K562 (cell line): ENCODE data around the gene TTC33. TPM values are rescaled to one million over a fixed set of nuclear protein-coding genes. Genes with fewer than 3 reads are reported as not detected.

Source experiments
- ATAC-seq: fragments of 200-7000 bp; cut with Tn5 transposase; 3 replicates; pipeline ENCODE4 v1.9.1; 2020; ENCODE audit warnings: moderate library complexity
- BruUV-seq: library from RNA; stranded (reverse); fragments of 400-500 nt; replicated peaks from 2 replicates; lab custom pipeline; 2021; lab: Mats Ljungman, UMichigan
- CTCF ChIA-PET: fragments of 300-600 bp; formaldehyde crosslinking; extraction: SDS; loops from one replicate; lab custom pipeline; 2021; ENCODE audit warnings: low intra/inter-chr PET ratio; lab: Yijun Ruan, JAX
- POLR2A ChIA-PET: fragments of 300-600, 350-650 bp; sonication (Branson Sonifier 250); formaldehyde crosslinking; extraction: SDS; loops from one replicate; lab custom pipeline; 2021; ENCODE audit warnings: antibody characterized with exemption, inconsistent platforms; lab: Yijun Ruan, JAX
- DNase-seq, 4 experiments: peaks; one replicate each; pipeline versions ENCODE4 v3.0.0 to v3.0.0-alpha.2; 2011 to 2018; ENCODE audit warnings: low spot score in 3 of 4, mixed read lengths in 3 of 4; ENCODE audit errors: extremely low read depth in 1 of 4
- FAIRE-seq: peaks from 2 replicates; lab custom pipeline; 2011; peaks lifted over from hg19 to GRCh38; lab: Jason Lieb, UNC
- H2AFZ ChIP-seq: 2 replicates; pipeline ENCODE4 v1.6.0; 2011; ENCODE audit warnings: low read depth, low read length, control low read depth, inconsistent platforms
- H3K27ac ChIP-seq: fragments of 200-600 bp; 3 replicates; pipeline ENCODE4 v1.8.0; 2011; ENCODE audit warnings: low read depth, mild to moderate bottlenecking, control low read depth, inconsistent platforms, low read length, moderate library complexity, mixed read lengths; ENCODE audit errors: extremely low read depth
- H3K27me3 ChIP-seq, 2 experiments: fragments of 300-600 bp in 1 of 2; 2 replicates in 1 of 2; 3 replicates in 1 of 2; pipeline versions ENCODE4 v1.6.0 to v1.8.0; 2011; ENCODE audit warnings: inconsistent platforms in 2 of 2, low read length in 2 of 2, mild to moderate bottlenecking in 1 of 2, mixed read lengths in 1 of 2, moderate library complexity in 1 of 2; ENCODE audit not compliant: control insufficient read depth in 2 of 2, insufficient read depth in 2 of 2
- H3K36me3 ChIP-seq: fragments of 300-600 bp; 3 replicates; pipeline ENCODE4 v1.8.0; 2011; ENCODE audit warnings: mild to moderate bottlenecking, low read length, inconsistent platforms; ENCODE audit not compliant: control insufficient read depth, insufficient read depth
- H3K4me1 ChIP-seq, 2 experiments: fragments of 200-600 bp in 1 of 2; replicated peaks in 1 of 2; 2 replicates in 1 of 2; 3 replicates in 1 of 2; pipeline versions ENCODE4 v1.5.1 to v1.8.0; 2011; ENCODE audit warnings: inconsistent platforms in 2 of 2, low read length in 2 of 2, mild to moderate bottlenecking in 1 of 2, mixed read lengths in 1 of 2, moderate library complexity in 1 of 2; ENCODE audit not compliant: control insufficient read depth in 2 of 2, insufficient read depth in 2 of 2
- H3K4me2 ChIP-seq: 2 replicates; pipeline ENCODE4 v1.6.1; 2011; ENCODE audit warnings: low read length, control low read depth, inconsistent platforms, mixed read lengths; ENCODE audit not compliant: insufficient read depth
- H3K4me3 ChIP-seq: fragments of 200-600 bp; sonication (generic), shearing (Covaris generic); 2 replicates; pipeline ENCODE4 v1.5.1; 2016; ENCODE audit warnings: control low read depth, inconsistent platforms
- H3K79me2 ChIP-seq: fragments of 200-600 bp; 3 replicates; pipeline ENCODE4 v1.8.0; 2011; ENCODE audit warnings: low read length, inconsistent platforms; ENCODE audit not compliant: control insufficient read depth, insufficient read depth
- H3K9ac ChIP-seq, 2 experiments: 2 replicates each; pipeline versions ENCODE4 v1.6.0 to v1.6.1; 2011; ENCODE audit warnings: low read depth in 2 of 2, low read length in 2 of 2, control low read depth in 1 of 2, inconsistent platforms in 1 of 2, mild to moderate bottlenecking in 1 of 2, mixed read lengths in 1 of 2; ENCODE audit not compliant: insufficient read depth in 1 of 2
- H3K9me1 ChIP-seq: one replicate; pipeline ENCODE4 v1.6.0; 2011; ENCODE audit warnings: inconsistent platforms, mild to moderate bottlenecking, low read length, moderate library complexity; ENCODE audit not compliant: control insufficient read depth, insufficient read depth
- H3K9me3 ChIP-seq: replicated peaks from 2 replicates; pipeline ENCODE4 v1.5.1; 2011; ENCODE audit warnings: low read depth, low read length, inconsistent platforms; ENCODE audit not compliant: control insufficient read depth, insufficient read depth
- H4K20me1 ChIP-seq: replicated peaks from 2 replicates; pipeline ENCODE4 v1.6.1; 2011; ENCODE audit warnings: low read length, inconsistent platforms, mixed read lengths; ENCODE audit not compliant: control insufficient read depth, insufficient read depth
- FOXK2 ChIP-seq, 2 experiments: fragments of 450-650 bp; IDR thresholded peaks in 1 of 2; conservative IDR thresholded peaks in 1 of 2; 2 replicates each; pipeline ENCODE4 v1.6.1; 2016; ENCODE audit warnings: low read depth in 2 of 2, mild to moderate bottlenecking in 1 of 2
- IFI16 ChIP-seq: fragments of 250-450 bp; sonication (Bioruptor Pico); IDR thresholded peaks from 2 replicates; pipeline ENCODE4 v2.1.2; 2022; ENCODE audit warnings: mild to moderate bottlenecking, inconsistent platforms
- LEF1 ChIP-seq: fragments of 450-650 bp; IDR thresholded peaks from 2 replicates; pipeline ENCODE4 v1.6.1; 2016; ENCODE audit warnings: mild to moderate bottlenecking
- MCM5 ChIP-seq: fragments of 450-650 bp; IDR thresholded peaks from 2 replicates; pipeline ENCODE4 v1.6.1; 2016; ENCODE audit warnings: low read depth
- NFRKB ChIP-seq: fragments of 450-650 bp; IDR thresholded peaks from 2 replicates; pipeline ENCODE4 v1.6.1; 2016; ENCODE audit warnings: low read depth
- PYGO2 ChIP-seq: fragments of 450-650 bp; IDR thresholded peaks from 2 replicates; pipeline ENCODE4 v1.6.1; 2016; ENCODE audit warnings: mild to moderate bottlenecking, missing genetic modification characterization, moderate library complexity, missing compliant biosample characterization
- SIX5 ChIP-seq, 2 experiments: IDR thresholded peaks; 2 replicates each; pipeline ENCODE4 v1.6.1; 2011; ENCODE audit warnings: low read length in 2 of 2, borderline replicate concordance in 1 of 2, low read depth in 1 of 2, mild to moderate bottlenecking in 1 of 2, moderate library complexity in 1 of 2; ENCODE audit not compliant: insufficient read depth in 1 of 2
- TAF7 ChIP-seq: fragments of 450-650 bp; IDR thresholded peaks from 2 replicates; pipeline ENCODE4 v1.6.1; 2016; ENCODE audit warnings: missing genetic modification characterization, missing compliant biosample characterization
- WGBS: fragments of 100-300 bp; shearing (Covaris generic); methylation state at CpG from one replicate; pipeline ENCODE4 v1.1.6; 2016; ENCODE audit warnings: low coverage, mixed read lengths; ENCODE audit not compliant: insufficient coverage; ENCODE audit errors: missing lambda C conversion rate; 5-methylcytosine and 5-hydroxymethylcytosine counted together
- in situ Hi-C: fragments of 300-500 bp; cut with MboI; formaldehyde crosslinking; loops from 4 replicates; pipeline ENCODE4 v1.15.0; 2018; ENCODE audit warnings: inconsistent platforms, mixed read lengths
- intact Hi-C: fragments of 100-400 bp; cut with micrococcal nuclease; formaldehyde crosslinking; loops from 2 replicates; pipeline ENCODE4 v1.14.2; 2022
- polyA plus RNA-seq, 8 experiments: library from polyadenylated mRNA; depleted of rRNA in 4 of 8; stranded (reverse) in 5 of 8; unstranded in 3 of 8; fragments of >200 nt; fragmentation: Nextera tagmentation in 2 of 8; fragmentation: Illumina TruSeq in 1 of 8; extraction: Ambion mirVana in 2 of 8; extraction: Trizol in 1 of 8; gene quantifications; 2 replicates each; pipeline versions ENCODE4 v1.2.1 to v1.2.3, GENCODE V29; 2011 to 2014; ENCODE audit warnings: inconsistent platforms in 1 of 8, missing spikeins in 1 of 8
- total RNA-seq, 7 experiments: library from RNA; depleted of rRNA in 6 of 7; stranded (reverse); fragments of >200 nt in 6 of 7; fragmentation: Illumina TruSeq in 2 of 7; extraction: Trizol in 2 of 7; gene quantifications; 2 replicates each; pipeline versions ENCODE4 v1.2.1 to v1.2.3, GENCODE V29; 2011 to 2021; ENCODE audit warnings: low replicate concordance in 1 of 7
- TF ChIP-seq, protein P1 (sequence below): fragments of 250-450 bp; sonication (Bioruptor Pico); IDR thresholded peaks from 2 replicates; pipeline ENCODE4 v1.8.0; 2022; ENCODE audit warnings: inconsistent platforms
- TF ChIP-seq, protein P2 (sequence below): conservative IDR thresholded peaks from 2 replicates; pipeline ENCODE4 v1.6.1; 2011; ENCODE audit warnings: low read depth, mild to moderate bottlenecking, low read length; ENCODE audit not compliant: control insufficient read depth
- TF ChIP-seq, protein P3 (sequence below): sonication (generic); formaldehyde crosslinking; IDR thresholded peaks from 2 replicates; pipeline ENCODE4 v1.8.1; 2022; ENCODE audit warnings: missing genetic modification reagents
- TF ChIP-seq, protein P4 (sequence below): fragments of 250-450 bp; sonication (Bioruptor Pico); IDR thresholded peaks from 2 replicates; pipeline ENCODE4 v1.5.0; 2022; ENCODE audit warnings: mild to moderate bottlenecking
- TF ChIP-seq, protein P5 (sequence below), 2 experiments: fragments of 150-350 bp in 1 of 2; IDR thresholded peaks; 2 replicates each; pipeline ENCODE4 v1.6.1; 2012 to 2016; ENCODE audit warnings: low read depth in 2 of 2, low read length in 2 of 2, mild to moderate bottlenecking in 1 of 2, moderate library complexity in 1 of 2

The TTC33 gene
- total and polyA plus RNA-seq, 9 of the 15 experiments (the other 6 are each of a cell fraction or from before 2014, with no cell fraction given): 11.5 to 24.9 (median 21.1) TPM

DNA sequence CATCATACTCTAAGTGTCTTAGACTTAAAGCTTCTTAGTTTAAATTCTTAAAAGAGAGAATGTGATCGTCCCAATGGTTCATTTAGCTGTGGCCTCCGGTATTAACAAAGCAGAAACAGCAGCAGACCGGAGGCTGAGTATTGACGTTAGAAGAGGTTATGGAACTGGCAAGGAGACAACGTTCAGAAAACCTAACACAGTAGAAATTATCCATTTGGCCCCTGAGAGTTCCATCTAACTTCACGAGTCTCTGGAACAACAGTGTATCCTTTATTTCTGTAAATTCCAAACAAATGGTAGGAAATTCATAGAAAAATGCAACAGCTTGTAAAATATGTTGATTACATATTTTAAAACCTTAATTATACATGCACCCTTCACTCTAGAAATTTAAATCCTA lies 183.4 kb downstream of the TTC33 start:
- no peaks in the 10 kb centered on the region for H3K27me3 ChIP-seq
- H3K9me3 ChIP-seq: no peaks in the 10 kb centered on the region
- intact Hi-C loops: no loop called here
- in situ Hi-C loops: no loop called here
- H3K36me3 ChIP-seq: no peaks in the 10 kb centered on the region
- H4K20me1 ChIP-seq: no peaks in the 10 kb centered on the region
- BruUV-seq: no TSS peak
- H3K4me3 ChIP-seq: no peak overlapping the region
- H3K9ac ChIP-seq: no peak overlapping the region
- no peak overlapping the region for H2AFZ ChIP-seq
- ChIA-PET POLR2A (no interaction called here), CTCF (no interaction called here)
- under 1% methylated on average over 6 of the region's 6 CpGs for WGBS
- no peaks in the 10 kb centered on the region for H3K4me1 ChIP-seq
- H3K9me1 ChIP-seq: no peaks in the 10 kb centered on the region
- H3K4me2 ChIP-seq: no peak overlapping the region
- no peak for DNase-seq
- TF ChIP-seq, protein P1, sequence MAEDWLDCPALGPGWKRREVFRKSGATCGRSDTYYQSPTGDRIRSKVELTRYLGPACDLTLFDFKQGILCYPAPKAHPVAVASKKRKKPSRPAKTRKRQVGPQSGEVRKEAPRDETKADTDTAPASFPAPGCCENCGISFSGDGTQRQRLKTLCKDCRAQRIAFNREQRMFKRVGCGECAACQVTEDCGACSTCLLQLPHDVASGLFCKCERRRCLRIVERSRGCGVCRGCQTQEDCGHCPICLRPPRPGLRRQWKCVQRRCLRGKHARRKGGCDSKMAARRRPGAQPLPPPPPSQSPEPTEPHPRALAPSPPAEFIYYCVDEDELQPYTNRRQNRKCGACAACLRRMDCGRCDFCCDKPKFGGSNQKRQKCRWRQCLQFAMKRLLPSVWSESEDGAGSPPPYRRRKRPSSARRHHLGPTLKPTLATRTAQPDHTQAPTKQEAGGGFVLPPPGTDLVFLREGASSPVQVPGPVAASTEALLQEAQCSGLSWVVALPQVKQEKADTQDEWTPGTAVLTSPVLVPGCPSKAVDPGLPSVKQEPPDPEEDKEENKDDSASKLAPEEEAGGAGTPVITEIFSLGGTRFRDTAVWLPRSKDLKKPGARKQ: no peak
- TF ChIP-seq FOXK2 (conservative IDR thresholded peaks at IDR 0.05 in 1 of 2, IDR thresholded peaks at IDR 0.05 in 1 of 2; ENCODE audit: low read depth in 2 of 2) (no peak), IFI16 (no peak), TAF7 (tag) (no peak), NFRKB (no peak), PYGO2 (tag) (no peak), MCM5 (no peak), SIX5 (IDR thresholded peaks at IDR 0.05; ENCODE audit: borderline replicate concordance in 1 of 2, insufficient read depth in 1 of 2, low read depth in 1 of 2, low read length in 2 of 2) (no peak), LEF1 (no peak)
- TF ChIP-seq, protein P2, sequence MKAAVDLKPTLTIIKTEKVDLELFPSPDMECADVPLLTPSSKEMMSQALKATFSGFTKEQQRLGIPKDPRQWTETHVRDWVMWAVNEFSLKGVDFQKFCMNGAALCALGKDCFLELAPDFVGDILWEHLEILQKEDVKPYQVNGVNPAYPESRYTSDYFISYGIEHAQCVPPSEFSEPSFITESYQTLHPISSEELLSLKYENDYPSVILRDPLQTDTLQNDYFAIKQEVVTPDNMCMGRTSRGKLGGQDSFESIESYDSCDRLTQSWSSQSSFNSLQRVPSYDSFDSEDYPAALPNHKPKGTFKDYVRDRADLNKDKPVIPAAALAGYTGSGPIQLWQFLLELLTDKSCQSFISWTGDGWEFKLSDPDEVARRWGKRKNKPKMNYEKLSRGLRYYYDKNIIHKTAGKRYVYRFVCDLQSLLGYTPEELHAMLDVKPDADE: no peak
- TF ChIP-seq, protein P3, sequence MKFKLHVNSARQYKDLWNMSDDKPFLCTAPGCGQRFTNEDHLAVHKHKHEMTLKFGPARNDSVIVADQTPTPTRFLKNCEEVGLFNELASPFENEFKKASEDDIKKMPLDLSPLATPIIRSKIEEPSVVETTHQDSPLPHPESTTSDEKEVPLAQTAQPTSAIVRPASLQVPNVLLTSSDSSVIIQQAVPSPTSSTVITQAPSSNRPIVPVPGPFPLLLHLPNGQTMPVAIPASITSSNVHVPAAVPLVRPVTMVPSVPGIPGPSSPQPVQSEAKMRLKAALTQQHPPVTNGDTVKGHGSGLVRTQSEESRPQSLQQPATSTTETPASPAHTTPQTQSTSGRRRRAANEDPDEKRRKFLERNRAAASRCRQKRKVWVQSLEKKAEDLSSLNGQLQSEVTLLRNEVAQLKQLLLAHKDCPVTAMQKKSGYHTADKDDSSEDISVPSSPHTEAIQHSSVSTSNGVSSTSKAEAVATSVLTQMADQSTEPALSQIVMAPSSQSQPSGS (CRISPR knock-in tag): no peak
- TF ChIP-seq, protein P4, sequence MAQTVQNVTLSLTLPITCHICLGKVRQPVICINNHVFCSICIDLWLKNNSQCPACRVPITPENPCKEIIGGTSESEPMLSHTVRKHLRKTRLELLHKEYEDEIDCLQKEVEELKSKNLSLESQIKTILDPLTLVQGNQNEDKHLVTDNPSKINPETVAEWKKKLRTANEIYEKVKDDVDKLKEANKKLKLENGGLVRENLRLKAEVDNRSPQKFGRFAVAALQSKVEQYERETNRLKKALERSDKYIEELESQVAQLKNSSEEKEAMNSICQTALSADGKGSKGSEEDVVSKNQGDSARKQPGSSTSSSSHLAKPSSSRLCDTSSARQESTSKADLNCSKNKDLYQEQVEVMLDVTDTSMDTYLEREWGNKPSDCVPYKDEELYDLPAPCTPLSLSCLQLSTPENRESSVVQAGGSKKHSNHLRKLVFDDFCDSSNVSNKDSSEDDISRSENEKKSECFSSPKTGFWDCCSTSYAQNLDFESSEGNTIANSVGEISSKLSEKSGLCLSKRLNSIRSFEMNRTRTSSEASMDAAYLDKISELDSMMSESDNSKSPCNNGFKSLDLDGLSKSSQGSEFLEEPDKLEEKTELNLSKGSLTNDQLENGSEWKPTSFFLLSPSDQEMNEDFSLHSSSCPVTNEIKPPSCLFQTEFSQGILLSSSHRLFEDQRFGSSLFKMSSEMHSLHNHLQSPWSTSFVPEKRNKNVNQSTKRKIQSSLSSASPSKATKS (CRISPR knock-in tag): no peak
- TF ChIP-seq, protein P5, sequence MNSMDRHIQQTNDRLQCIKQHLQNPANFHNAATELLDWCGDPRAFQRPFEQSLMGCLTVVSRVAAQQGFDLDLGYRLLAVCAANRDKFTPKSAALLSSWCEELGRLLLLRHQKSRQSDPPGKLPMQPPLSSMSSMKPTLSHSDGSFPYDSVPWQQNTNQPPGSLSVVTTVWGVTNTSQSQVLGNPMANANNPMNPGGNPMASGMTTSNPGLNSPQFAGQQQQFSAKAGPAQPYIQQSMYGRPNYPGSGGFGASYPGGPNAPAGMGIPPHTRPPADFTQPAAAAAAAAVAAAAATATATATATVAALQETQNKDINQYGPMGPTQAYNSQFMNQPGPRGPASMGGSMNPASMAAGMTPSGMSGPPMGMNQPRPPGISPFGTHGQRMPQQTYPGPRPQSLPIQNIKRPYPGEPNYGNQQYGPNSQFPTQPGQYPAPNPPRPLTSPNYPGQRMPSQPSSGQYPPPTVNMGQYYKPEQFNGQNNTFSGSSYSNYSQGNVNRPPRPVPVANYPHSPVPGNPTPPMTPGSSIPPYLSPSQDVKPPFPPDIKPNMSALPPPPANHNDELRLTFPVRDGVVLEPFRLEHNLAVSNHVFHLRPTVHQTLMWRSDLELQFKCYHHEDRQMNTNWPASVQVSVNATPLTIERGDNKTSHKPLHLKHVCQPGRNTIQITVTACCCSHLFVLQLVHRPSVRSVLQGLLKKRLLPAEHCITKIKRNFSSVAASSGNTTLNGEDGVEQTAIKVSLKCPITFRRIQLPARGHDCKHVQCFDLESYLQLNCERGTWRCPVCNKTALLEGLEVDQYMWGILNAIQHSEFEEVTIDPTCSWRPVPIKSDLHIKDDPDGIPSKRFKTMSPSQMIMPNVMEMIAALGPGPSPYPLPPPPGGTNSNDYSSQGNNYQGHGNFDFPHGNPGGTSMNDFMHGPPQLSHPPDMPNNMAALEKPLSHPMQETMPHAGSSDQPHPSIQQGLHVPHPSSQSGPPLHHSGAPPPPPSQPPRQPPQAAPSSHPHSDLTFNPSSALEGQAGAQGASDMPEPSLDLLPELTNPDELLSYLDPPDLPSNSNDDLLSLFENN (IDR thresholded peaks at IDR 0.05; ENCODE audit: low read depth in 2 of 2, low read length in 2 of 2): no peak
- no peaks in the 10 kb centered on the region for H3K79me2 ChIP-seq
- no peak for ATAC-seq
- no peak overlapping the region for H3K27ac ChIP-seq
- no peak for FAIRE-seq
